CD14-positive monocyte (primary cell): ENCODE measurements around the gene TIPRL. TPM values are rescaled to one million over a fixed set of nuclear protein-coding genes. Genes with fewer than 3 reads are reported as not detected.

Experiments used
- DNase-seq, 3 donors: peaks; one replicate each; pipeline ENCODE4 v3.0.0-alpha.2; 2011 to 2022
- H2AFZ ChIP-seq: 2 replicates; pipeline ENCODE4 v1.6.0; 2012; ENCODE audit warnings: mild to moderate bottlenecking, low read depth, low read length, inconsistent platforms; ENCODE audit not compliant: insufficient read depth, poor library complexity, severe bottlenecking
- H3K27ac ChIP-seq, 2 donors: 1 replicate in 1 of 2; 2 replicates in 1 of 2; pipeline ENCODE4 v1.5.1; 2012 to 2013; ENCODE audit warnings: low read length in 2 of 2, control low read depth in 1 of 2, inconsistent platforms in 1 of 2, low read depth in 1 of 2, mild to moderate bottlenecking in 1 of 2
- H3K27me3 ChIP-seq, 2 donors: one replicate each; pipeline versions ENCODE4 v1.6.0 to v1.6.1; 2011 to 2013; ENCODE audit warnings: low read length in 2 of 2; ENCODE audit not compliant: control insufficient read depth in 2 of 2, insufficient read depth in 2 of 2
- H3K36me3 ChIP-seq, 2 donors: replicated peaks in 1 of 2; 1 replicate in 1 of 2; 2 replicates in 1 of 2; pipeline versions ENCODE4 v1.5.1 to v1.6.1; 2012 to 2013; ENCODE audit warnings: low read length in 2 of 2, control low read depth in 1 of 2, inconsistent platforms in 1 of 2, mild to moderate bottlenecking in 1 of 2; ENCODE audit not compliant: insufficient read depth in 2 of 2, control insufficient read depth in 1 of 2
- H3K4me1 ChIP-seq, 2 donors: 1 replicate in 1 of 2; 2 replicates in 1 of 2; pipeline versions ENCODE4 v1.5.1 to v1.6.1; 2012 to 2013; ENCODE audit warnings: low read length in 2 of 2, control low read depth in 1 of 2, inconsistent platforms in 1 of 2, mild to moderate bottlenecking in 1 of 2, moderate library complexity in 1 of 2; ENCODE audit not compliant: insufficient read depth in 2 of 2, control insufficient read depth in 1 of 2
- H3K4me2 ChIP-seq: replicated peaks from 2 replicates; pipeline ENCODE3; 2012; ENCODE audit warnings: low read length, moderate library complexity, mild to moderate bottlenecking; ENCODE audit not compliant: poor library complexity, severe bottlenecking; ENCODE audit errors: extremely low read depth
- H3K4me3 ChIP-seq, 3 experiments: fragments of 200-600 bp in 1 of 3; sonication (generic) in 1 of 3; replicated peaks in 1 of 3; 1 replicate in 2 of 3; 2 replicates in 1 of 3; pipeline ENCODE4 v1.5.1; 2011 to 2013; ENCODE audit warnings: low read length in 3 of 3, mild to moderate bottlenecking in 3 of 3, control low read depth in 2 of 3, low read depth in 2 of 3, inconsistent platforms in 1 of 3, moderate library complexity in 1 of 3
- H3K79me2 ChIP-seq: 2 replicates; pipeline ENCODE4 v1.6.0; 2012; ENCODE audit warnings: mild to moderate bottlenecking, control low read depth, inconsistent platforms, low read length, moderate library complexity; ENCODE audit not compliant: insufficient read depth
- H3K9ac ChIP-seq: 2 replicates; pipeline ENCODE4 v1.6.0; 2017; ENCODE audit warnings: low read length, mild to moderate bottlenecking; ENCODE audit not compliant: insufficient read depth, poor library complexity, severe bottlenecking
- H3K9me3 ChIP-seq, 2 donors: replicated peaks in 1 of 2; 1 replicate in 1 of 2; 2 replicates in 1 of 2; pipeline versions ENCODE4 v1.5.1 to v1.6.1; 2012 to 2013; ENCODE audit warnings: low read length in 2 of 2, control low read depth in 1 of 2; ENCODE audit not compliant: control insufficient read depth in 1 of 2, insufficient read depth in 1 of 2
- H4K20me1 ChIP-seq: 2 replicates; pipeline ENCODE4 v1.6.0; 2012; ENCODE audit warnings: mild to moderate bottlenecking, low read length, control low read depth, moderate library complexity; ENCODE audit not compliant: insufficient read depth
- H3K27ac Mint-ChIP-seq, 7 donors: one replicate each; pipeline ENCODE4 v1.8.0; 2020; ENCODE audit warnings: mild to moderate bottlenecking in 7 of 7, mixed read lengths in 7 of 7, moderate library complexity in 6 of 7, inconsistent platforms in 2 of 7
- H3K27me3 Mint-ChIP-seq, 3 donors: one replicate each; pipeline ENCODE4 v1.8.0; 2021 to 2022; ENCODE audit warnings: low read depth in 3 of 3, mild to moderate bottlenecking in 3 of 3, mixed read lengths in 3 of 3, moderate library complexity in 3 of 3, inconsistent platforms in 1 of 3
- H3K36me3 Mint-ChIP-seq, 2 donors: one replicate each; pipeline ENCODE4 v1.8.0; 2020; ENCODE audit warnings: mixed read lengths in 2 of 2, inconsistent platforms in 1 of 2, mild to moderate bottlenecking in 1 of 2
- H3K4me1 Mint-ChIP-seq: one replicate; pipeline ENCODE4 v1.8.0; 2020; ENCODE audit warnings: mild to moderate bottlenecking, mixed read lengths
- H3K4me3 Mint-ChIP-seq, 2 donors: one replicate each; pipeline ENCODE4 v1.8.0; 2020; ENCODE audit warnings: mild to moderate bottlenecking in 2 of 2, mixed read lengths in 2 of 2, moderate library complexity in 1 of 2
- H3K9me3 Mint-ChIP-seq, 7 donors: one replicate each; pipeline ENCODE4 v1.8.0; 2020 to 2022; ENCODE audit warnings: mixed read lengths in 7 of 7, mild to moderate bottlenecking in 6 of 7, moderate library complexity in 6 of 7, inconsistent platforms in 2 of 7
- WGBS: methylation state at CpG from one replicate; pipeline ENCODE4 v1.1.5; 2013; ENCODE audit warnings: missing lambda C conversion rate; ENCODE audit not compliant: insufficient coverage; 5-methylcytosine and 5-hydroxymethylcytosine counted together
- intact Hi-C, 2 donors: fragments of 100-400 bp; cut with micrococcal nuclease; formaldehyde crosslinking; loops; one replicate each; pipeline versions ENCODE4 v1.15.0 to v1.15.1; 2023
- polyA plus RNA-seq, 3 donors: library from polyadenylated mRNA; depleted of rRNA in 1 of 3; unstranded in 2 of 3; stranded (reverse) in 1 of 3; fragments of 300-500 nt in 2 of 3; fragments of >200 nt in 1 of 3; fragmentation: Illumina TruSeq in 2 of 3; gene quantifications; 1 replicate in 2 of 3; 2 replicates in 1 of 3; pipeline ENCODE4 v1.2.3, GENCODE V29; 2012 to 2021
- TF ChIP-seq, protein P1 (sequence below): fragments of 200-600 bp; IDR thresholded peaks from one replicate; pipeline ENCODE4 v1.8.0; 2022; ENCODE audit warnings: antibody characterized with exemption, mild to moderate bottlenecking

TIPRL gene
- polyA plus RNA-seq, 3 donors = 8.7 to 35.0 (median 30.2) TPM

- H3K4me2 ChIP-seq = peak overlapping the region; percentile 96
- peak overlapping the region; percentile 79 to 89 for H3K27ac ChIP-seq
- no peaks in the 10 kb centered on the region for H3K9me3 ChIP-seq
- intact Hi-C loops = no loop called here
- Mint-ChIP-seq H3K9me3 (peaks cover 0 to 6% (median 0%) of the 10 kb centered on the region in 7 donors), H3K4me1 (peaks cover 3% of the 10 kb centered on the region), H3K27me3 (peaks cover 0 to 5% (median 5%) of the 10 kb centered on the region in 3 donors), H3K27ac (no peak overlapping the region), H3K4me3 (no peak overlapping the region), H3K36me3 (peaks cover under 1 to 4% of the 10 kb centered on the region in 2 donors)
- peaks cover 3% of the 10 kb centered on the region for H4K20me1 ChIP-seq
- H3K79me2 ChIP-seq = peaks cover 43% of the 10 kb centered on the region
- TF ChIP-seq, protein P1, sequence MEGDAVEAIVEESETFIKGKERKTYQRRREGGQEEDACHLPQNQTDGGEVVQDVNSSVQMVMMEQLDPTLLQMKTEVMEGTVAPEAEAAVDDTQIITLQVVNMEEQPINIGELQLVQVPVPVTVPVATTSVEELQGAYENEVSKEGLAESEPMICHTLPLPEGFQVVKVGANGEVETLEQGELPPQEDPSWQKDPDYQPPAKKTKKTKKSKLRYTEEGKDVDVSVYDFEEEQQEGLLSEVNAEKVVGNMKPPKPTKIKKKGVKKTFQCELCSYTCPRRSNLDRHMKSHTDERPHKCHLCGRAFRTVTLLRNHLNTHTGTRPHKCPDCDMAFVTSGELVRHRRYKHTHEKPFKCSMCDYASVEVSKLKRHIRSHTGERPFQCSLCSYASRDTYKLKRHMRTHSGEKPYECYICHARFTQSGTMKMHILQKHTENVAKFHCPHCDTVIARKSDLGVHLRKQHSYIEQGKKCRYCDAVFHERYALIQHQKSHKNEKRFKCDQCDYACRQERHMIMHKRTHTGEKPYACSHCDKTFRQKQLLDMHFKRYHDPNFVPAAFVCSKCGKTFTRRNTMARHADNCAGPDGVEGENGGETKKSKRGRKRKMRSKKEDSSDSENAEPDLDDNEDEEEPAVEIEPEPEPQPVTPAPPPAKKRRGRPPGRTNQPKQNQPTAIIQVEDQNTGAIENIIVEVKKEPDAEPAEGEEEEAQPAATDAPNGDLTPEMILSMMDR = no peak
- H2AFZ ChIP-seq = peak overlapping the region; percentile 92
- H3K4me3 ChIP-seq = peak overlapping the region; percentile 60 to 94 (median 77)
- peak overlapping the region; percentile 82 for H3K9ac ChIP-seq
- WGBS = 100% methylated on average over 3 of the region's 5 CpGs
- H3K27me3 ChIP-seq = no peaks in the 10 kb centered on the region
- H3K4me1 ChIP-seq = peaks cover 12 to 16% of the 10 kb centered on the region in 2 donors
- H3K36me3 ChIP-seq = no peaks in the 10 kb centered on the region
- no peak for DNase-seq
Observed at GRCh38 chr1:168178227-168178637, 530 bp upstream of the TIPRL start.

DNA sequence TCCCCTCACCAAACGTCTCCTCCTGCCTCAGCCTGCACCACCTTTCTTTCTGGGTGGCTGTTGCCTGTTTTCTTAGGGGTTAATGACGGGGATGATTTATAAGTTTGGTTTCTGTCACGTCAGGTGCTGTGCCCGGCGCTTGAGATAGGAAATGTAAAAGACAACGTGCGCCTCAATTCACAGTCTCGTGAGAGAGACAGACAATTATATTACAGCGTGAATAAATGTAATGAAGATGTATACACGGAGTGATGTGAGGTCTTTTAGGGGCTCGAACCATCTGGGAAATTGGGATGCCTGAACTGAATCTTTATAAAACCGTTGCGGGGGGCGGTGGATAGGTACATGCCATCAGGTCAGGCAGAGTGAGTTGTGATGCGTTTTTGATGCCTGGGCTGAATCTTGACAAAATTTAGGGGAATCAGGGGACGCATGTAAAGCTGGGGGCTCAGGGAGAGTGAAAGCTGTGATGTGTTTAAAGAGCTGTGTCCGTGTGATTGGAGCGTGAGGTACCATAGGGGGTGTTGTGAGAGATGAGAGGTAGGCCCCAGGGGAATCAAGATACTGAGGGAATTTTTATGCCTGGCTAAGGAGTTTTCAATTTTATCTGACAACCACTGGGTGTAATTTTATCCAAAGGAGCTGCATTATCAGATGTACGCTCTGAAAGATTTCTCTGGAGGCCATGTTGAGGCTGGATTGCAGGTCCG, 831 bp downstream of the TIPRL start:
- Mint-ChIP-seq H3K27me3 (peaks cover 0 to 4% (median 4%) of the 10 kb centered on the region in 3 donors), H3K27ac (no peak overlapping the region), H3K4me3 (no peak overlapping the region), H3K36me3 (peaks cover 7 to 9% of the 10 kb centered on the region in 2 donors), H3K9me3 (peaks cover 0 to 3% (median 0%) of the 10 kb centered on the region in 7 donors), H3K4me1 (peaks cover 3% of the 10 kb centered on the region)
- 13% methylated on average over 17 of the region's 20 CpGs for WGBS
- H3K9ac ChIP-seq = peak overlapping the region; percentile 82
- no peaks in the 10 kb centered on the region for H3K27me3 ChIP-seq
- peaks cover 9 to 10% of the 10 kb centered on the region in 2 donors for H3K36me3 ChIP-seq
- H3K4me1 ChIP-seq = peaks cover 12 to 16% of the 10 kb centered on the region in 2 donors
- H3K79me2 ChIP-seq = peaks cover 51% of the 10 kb centered on the region
- peak overlapping the region; percentile 92 for H2AFZ ChIP-seq
- no peaks in the 10 kb centered on the region for H3K9me3 ChIP-seq
- peak overlapping the region; percentile 60 to 94 (median 77) for H3K4me3 ChIP-seq
- TF ChIP-seq, protein P1 = no peak
- peaks cover 3% of the 10 kb centered on the region for H4K20me1 ChIP-seq
- no peak for DNase-seq
- H3K4me2 ChIP-seq = peak overlapping the region; percentile 96
- intact Hi-C loops = no loop called here
- peak overlapping the region; percentile 79 to 89 for H3K27ac ChIP-seq
